ENCODE results near the gene PPM1E.
"Not testable (repeated sequence)": the region's sequence is repeated elsewhere in the genome, so short reads cannot be mapped to it uniquely, and the experiment has no call there.

PPM1E gene

DNA sequence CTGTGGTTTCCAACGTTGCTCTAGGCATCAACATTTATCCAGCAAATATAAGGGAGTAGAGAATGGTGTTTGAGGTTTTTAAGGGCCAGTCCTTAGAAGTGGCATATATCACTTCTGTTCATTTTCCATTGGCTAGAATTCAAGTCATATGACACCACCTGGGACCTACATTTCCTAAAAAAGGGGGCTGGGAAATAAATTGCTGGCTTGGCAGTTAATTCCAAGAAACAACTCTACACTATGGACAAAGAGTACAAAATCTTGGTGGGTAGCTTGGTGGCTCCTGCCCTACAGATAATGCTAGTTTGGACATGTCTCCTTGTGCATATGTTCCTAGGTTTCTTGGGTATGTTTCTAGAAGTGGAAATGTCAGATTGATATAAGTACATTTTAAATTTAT, 7.6 kb downstream of the PPM1E start:
- no peak overlapping the region for H3K4me3 ChIP-seq (replicated peaks in 1 of 2; ENCODE audit: low read depth in 2 of 2, low read length in 2 of 2)
- no peak for DNase-seq (ENCODE audit: low read depth in 2 of 2)
- TF ChIP-seq, protein P1, sequence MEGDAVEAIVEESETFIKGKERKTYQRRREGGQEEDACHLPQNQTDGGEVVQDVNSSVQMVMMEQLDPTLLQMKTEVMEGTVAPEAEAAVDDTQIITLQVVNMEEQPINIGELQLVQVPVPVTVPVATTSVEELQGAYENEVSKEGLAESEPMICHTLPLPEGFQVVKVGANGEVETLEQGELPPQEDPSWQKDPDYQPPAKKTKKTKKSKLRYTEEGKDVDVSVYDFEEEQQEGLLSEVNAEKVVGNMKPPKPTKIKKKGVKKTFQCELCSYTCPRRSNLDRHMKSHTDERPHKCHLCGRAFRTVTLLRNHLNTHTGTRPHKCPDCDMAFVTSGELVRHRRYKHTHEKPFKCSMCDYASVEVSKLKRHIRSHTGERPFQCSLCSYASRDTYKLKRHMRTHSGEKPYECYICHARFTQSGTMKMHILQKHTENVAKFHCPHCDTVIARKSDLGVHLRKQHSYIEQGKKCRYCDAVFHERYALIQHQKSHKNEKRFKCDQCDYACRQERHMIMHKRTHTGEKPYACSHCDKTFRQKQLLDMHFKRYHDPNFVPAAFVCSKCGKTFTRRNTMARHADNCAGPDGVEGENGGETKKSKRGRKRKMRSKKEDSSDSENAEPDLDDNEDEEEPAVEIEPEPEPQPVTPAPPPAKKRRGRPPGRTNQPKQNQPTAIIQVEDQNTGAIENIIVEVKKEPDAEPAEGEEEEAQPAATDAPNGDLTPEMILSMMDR (IDR thresholded peaks at IDR 0.05; ENCODE audit: low read depth, low read length): no peak

DNA sequence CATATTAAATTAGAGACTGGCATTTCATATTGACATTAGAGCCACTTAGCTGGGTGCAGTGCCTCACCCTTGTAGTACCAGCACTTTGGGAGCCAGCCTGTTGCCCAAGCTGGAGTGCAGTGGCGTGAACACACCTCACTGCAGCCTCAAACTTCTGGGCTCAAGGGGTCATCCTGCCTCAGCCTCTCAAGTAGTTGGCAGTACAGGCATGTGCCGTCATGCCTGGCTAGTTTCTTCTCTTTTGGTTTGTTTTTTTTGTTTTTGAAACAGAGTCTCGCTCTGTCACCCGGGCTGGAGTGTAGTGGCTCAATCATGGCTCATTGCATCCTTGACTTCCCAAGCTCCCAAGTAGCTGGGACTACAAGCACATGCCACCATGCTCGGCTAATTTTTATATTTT, 8.7 kb downstream of the PPM1E start:
- DNase-seq (ENCODE audit: low read depth in 2 of 2): no peak
- TF ChIP-seq, protein P1 (IDR thresholded peaks at IDR 0.05; ENCODE audit: low read depth, low read length): no peak
- H3K4me3 ChIP-seq (replicated peaks in 1 of 2; ENCODE audit: low read depth in 2 of 2, low read length in 2 of 2): no peak overlapping the region

DNA sequence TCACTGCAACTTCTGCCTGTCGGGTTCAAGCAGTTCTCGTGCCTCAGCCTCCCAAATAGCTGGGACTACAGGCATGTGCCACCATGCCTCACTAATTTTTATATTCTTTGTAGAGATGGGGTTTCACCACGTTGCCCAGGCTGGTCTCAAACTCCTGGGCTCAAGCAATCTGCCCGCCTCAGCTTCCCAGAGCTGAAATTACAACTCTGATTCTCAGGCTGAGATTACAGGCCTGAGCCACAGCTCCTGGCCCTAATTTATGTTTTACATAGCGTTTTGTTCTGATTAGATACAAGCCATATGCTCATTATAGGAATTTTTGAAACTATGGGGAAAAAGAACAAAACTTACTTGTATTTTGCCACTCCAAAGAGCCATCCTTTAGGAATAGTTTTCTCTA, 22.8 kb downstream of the PPM1E start:
- DNase-seq (ENCODE audit: low read depth in 2 of 2); H3K4me3 ChIP-seq (replicated peaks in 1 of 2; ENCODE audit: low read depth in 2 of 2, low read length in 2 of 2): not testable (repeated sequence)

DNA sequence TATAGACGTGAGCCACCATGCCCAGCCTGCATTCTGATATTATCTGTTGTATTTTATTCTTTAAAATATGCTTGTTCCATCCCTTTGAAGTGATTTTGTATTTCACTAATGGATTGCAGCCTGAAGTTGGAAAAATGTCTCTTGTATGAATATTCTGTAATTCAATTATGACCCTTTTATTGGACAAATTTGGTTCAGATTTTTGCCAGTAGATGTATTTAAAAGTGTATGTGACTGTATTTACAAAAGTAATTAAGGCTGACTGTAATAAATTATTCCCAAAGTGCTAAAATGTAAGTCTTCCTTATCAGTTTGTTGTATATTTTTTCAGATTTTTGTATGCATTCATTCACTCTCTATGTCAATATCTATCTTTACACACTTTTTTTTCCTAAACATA, 23.8 kb downstream of the PPM1E start:
- DNase-seq (ENCODE audit: low read depth in 2 of 2): no peak
- H3K4me3 ChIP-seq (replicated peaks in 1 of 2; ENCODE audit: low read depth in 2 of 2, low read length in 2 of 2): no peak overlapping the region
- TF ChIP-seq, protein P1 (IDR thresholded peaks at IDR 0.05; ENCODE audit: low read depth, low read length): no peak

DNA sequence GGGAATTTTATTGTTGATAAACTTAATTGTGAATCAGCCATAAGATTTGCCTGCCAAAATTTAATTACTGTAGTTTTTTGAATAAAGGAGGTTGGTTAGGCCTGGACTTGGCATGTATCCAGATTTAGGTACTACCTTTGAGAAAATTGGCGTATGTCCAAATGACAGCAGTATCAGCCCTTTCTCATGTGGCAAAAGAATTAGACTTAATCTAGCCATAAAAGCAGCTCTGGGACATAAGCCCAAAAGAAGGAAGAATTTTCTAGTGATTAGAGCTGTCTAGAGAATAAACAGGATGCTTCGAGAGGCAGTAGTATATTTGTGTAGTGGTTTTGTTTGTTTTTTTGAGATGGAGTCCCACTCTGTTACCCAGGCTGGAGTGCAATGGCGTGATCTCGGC, 27.7 kb downstream of the PPM1E start:
- H3K4me3 ChIP-seq (replicated peaks in 1 of 2; ENCODE audit: low read depth in 2 of 2, low read length in 2 of 2): no peak overlapping the region
- TF ChIP-seq, protein P1 (IDR thresholded peaks at IDR 0.05; ENCODE audit: low read depth, low read length): no peak
- peak; percentile 7 to 14 for DNase-seq (ENCODE audit: low read depth in 2 of 2)

DNA sequence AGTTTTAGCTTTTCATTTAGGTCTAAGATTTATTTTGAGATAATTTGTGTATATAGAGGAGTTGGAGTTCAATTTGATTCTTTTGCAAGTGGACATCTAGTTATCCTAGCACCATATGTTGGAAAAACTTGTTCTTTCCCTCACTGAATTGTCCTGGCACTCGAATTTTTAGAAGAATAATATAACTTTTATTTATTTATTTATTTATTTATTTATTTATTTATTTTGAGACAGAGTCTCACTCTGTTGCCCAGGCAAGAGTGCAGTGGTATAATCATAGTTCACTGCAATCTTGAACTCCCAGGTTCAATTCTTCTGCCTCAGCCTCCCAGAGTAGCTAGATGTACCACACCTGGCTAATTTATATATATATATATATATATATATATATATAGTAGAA, 29.4 kb downstream of the PPM1E start:
- H3K4me3 ChIP-seq (replicated peaks in 1 of 2; ENCODE audit: low read depth in 2 of 2, low read length in 2 of 2): no peak overlapping the region
- DNase-seq (ENCODE audit: low read depth in 2 of 2): no peak
- TF ChIP-seq, protein P1 (IDR thresholded peaks at IDR 0.05; ENCODE audit: low read depth, low read length): no peak

DNA sequence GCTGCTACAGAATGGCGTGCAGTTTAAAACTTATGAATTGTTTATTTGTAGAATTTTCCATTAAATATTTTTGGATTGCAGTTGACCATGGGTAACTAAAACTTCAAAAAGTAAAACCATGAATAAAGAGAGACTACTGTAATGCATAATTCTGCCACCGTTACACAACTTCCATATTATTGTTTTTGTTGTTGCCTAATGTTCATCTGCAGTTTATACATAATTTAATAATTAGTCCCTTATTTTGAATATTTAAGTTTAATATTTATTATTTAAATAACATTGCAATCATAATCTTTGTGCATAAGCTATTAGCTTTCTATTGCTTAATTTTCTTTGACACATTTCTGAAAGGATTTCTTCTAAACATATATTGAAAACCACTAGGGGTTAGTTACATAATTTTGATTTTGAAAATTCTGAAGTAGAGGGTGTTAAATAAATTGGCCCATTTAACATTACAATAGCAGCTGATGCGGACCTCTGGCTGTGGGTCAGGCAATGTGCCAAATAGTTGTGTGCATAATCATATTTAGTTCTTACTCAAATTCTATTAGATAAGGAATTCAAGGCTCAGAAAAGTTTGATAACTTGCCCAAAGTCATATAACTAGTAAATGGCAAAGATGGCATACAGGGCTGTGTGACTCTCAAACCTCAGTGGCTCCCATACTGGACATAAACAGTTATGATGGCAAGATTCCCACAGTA, 31.1 kb downstream of the PPM1E start:
- H3K4me3 ChIP-seq (replicated peaks in 1 of 2; ENCODE audit: low read depth in 2 of 2, low read length in 2 of 2): no peak overlapping the region
- TF ChIP-seq, protein P1 (IDR thresholded peaks at IDR 0.05; ENCODE audit: low read depth, low read length): no peak
- DNase-seq (ENCODE audit: low read depth in 2 of 2): peak; percentile 75 to 85
